Common myeloid progenitor, CD34-positive (primary cell): Measurements from ENCODE around the gene ATG2A.

Source experiments
- CTCF ChIA-PET: fragments of 350-600 bp; sonication (Branson Sonifier 250); formaldehyde crosslinking; loops from one replicate; lab custom pipeline; 2021; ENCODE audit warnings: antibody characterized with exemption; lab: Charles Lee
- POLR2A ChIA-PET: fragments of 350-600 bp; sonication (Branson Sonifier 250); formaldehyde crosslinking; loops from one replicate; lab custom pipeline; 2021; ENCODE audit warnings: antibody characterized with exemption; lab: Charles Lee
- DNase-seq, 3 donors: peaks; one replicate each; pipeline versions ENCODE4 v3.0.0 to v3.0.0-alpha.2; 2013
- H3K27ac ChIP-seq, 2 experiments: 1 replicate in 1 of 2; 2 replicates in 1 of 2; pipeline ENCODE4 v1.7.0; 2013; ENCODE audit warnings: inconsistent platforms in 2 of 2, low read length in 2 of 2, mild to moderate bottlenecking in 2 of 2, low read depth in 1 of 2, moderate library complexity in 1 of 2; ENCODE audit not compliant: severe bottlenecking in 2 of 2, insufficient read depth in 1 of 2, poor library complexity in 1 of 2
- H3K27me3 ChIP-seq, 5 experiments: replicated peaks in 2 of 5; 1 replicate in 3 of 5; 2 replicates in 2 of 5; pipeline versions ENCODE4 v1.6.1 to v1.7.0; 2013; ENCODE audit warnings: low read length in 4 of 5, mild to moderate bottlenecking in 2 of 5, moderate library complexity in 2 of 5, inconsistent platforms in 1 of 5; ENCODE audit not compliant: insufficient read depth in 5 of 5, control insufficient read depth in 4 of 5
- H3K36me3 ChIP-seq, 4 experiments: 1 replicate in 2 of 4; 2 replicates in 2 of 4; pipeline versions ENCODE4 v1.6.1 to v1.7.0; 2013; ENCODE audit warnings: low read length in 3 of 4, control low read depth in 1 of 4, mild to moderate bottlenecking in 1 of 4; ENCODE audit not compliant: control insufficient read depth in 4 of 4, insufficient read depth in 4 of 4
- H3K4me1 ChIP-seq, 4 experiments: 1 replicate in 3 of 4; 2 replicates in 1 of 4; pipeline versions ENCODE4 v1.6.1 to v1.7.1; 2013; ENCODE audit warnings: low read length in 3 of 4, mild to moderate bottlenecking in 3 of 4, control low read depth in 1 of 4, inconsistent platforms in 1 of 4, moderate library complexity in 1 of 4; ENCODE audit not compliant: control insufficient read depth in 4 of 4, insufficient read depth in 4 of 4; ENCODE audit errors: control extremely low read depth in 1 of 4
- H3K4me3 ChIP-seq, 7 experiments: 1 replicate in 4 of 7; 2 replicates in 3 of 7; pipeline versions ENCODE4 v1.5.1 to v1.7.0; 2013; ENCODE audit warnings: mild to moderate bottlenecking in 7 of 7, low read length in 6 of 7, moderate library complexity in 6 of 7, inconsistent platforms in 2 of 7, low read depth in 2 of 7, control low read depth in 1 of 7; ENCODE audit not compliant: insufficient read depth in 4 of 7, control insufficient read depth in 1 of 7; ENCODE audit errors: extremely low read depth in 1 of 7
- H3K9me3 ChIP-seq, 5 experiments: 1 replicate in 4 of 5; 2 replicates in 1 of 5; pipeline versions ENCODE4 v1.6.1 to v1.7.1; 2013; ENCODE audit warnings: low read length in 4 of 5, mild to moderate bottlenecking in 2 of 5, inconsistent platforms in 1 of 5, low read depth in 1 of 5, moderate library complexity in 1 of 5; ENCODE audit not compliant: control insufficient read depth in 4 of 5, insufficient read depth in 2 of 5; ENCODE audit errors: control extremely low read depth in 1 of 5
- WGBS: methylation state at CpG from one replicate; pipeline ENCODE4 v1.1.5; 2013; ENCODE audit not compliant: insufficient coverage; 5-methylcytosine and 5-hydroxymethylcytosine counted together

The ATG2A gene

DNA sequence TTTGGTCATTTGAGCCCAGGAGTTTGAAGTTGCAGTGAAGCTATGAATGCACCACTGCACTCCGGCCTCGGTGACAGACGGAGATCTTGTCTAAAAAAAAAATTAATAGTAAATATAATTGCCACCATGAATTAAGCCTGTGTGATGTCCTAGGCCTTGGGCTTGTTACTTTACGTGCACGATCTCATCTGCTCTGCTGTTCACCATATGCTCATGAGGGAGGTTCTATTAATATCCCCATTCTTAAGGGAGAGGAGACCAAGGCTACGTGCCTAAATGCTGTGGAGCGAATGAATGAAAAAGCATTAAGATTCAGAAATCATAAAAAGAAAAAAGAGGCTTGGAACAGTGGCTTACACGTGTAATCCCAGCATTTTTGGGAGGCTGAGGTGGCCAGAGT, 2.6 kb upstream of the ATG2A start:
- H3K27ac ChIP-seq, result no peak overlapping the region
- H3K4me1 ChIP-seq, result peaks cover 6 to 48% (median 35%) of the 10 kb centered on the region in 4 experiments
- ChIA-PET POLR2A (interaction anchor here (0.6 to 1.0 kb wide), 3 partner anchors 41 to 579 kb away, joined by 3 to 6 read pairs (median 3); partner anchors contain the start of genes EHD1 and MALAT1), CTCF (interaction anchor here (0.6 to 2.4 kb wide), 2 partner anchors 9 to 249 kb away, joined by 3 to 7 read pairs; no protein-coding TSS in a partner anchor)
- H3K27me3 ChIP-seq, result no peaks in the 10 kb centered on the region
- H3K4me3 ChIP-seq, result no peak overlapping the region
- H3K9me3 ChIP-seq, result no peaks in the 10 kb centered on the region
- no peaks in the 10 kb centered on the region for H3K36me3 ChIP-seq
- WGBS, result 95% methylated on average over 5 of the region's 8 CpGs
- no peak for DNase-seq

GRCh38 chr11:64918017-64918416, 1.0 kb upstream of the ATG2A start:
- Histone ChIP-seq H3K4me1 (peaks cover 6 to 38% (median 27%) of the 10 kb centered on the region in 4 experiments), H3K36me3 (peaks cover 2 to 15% (median 12%) of the 10 kb centered on the region in 4 experiments), H3K9me3 (no peaks in the 10 kb centered on the region), H3K27ac (peak overlapping the region; percentile 1 to 83), H3K27me3 (no peaks in the 10 kb centered on the region), H3K4me3 (peak overlapping the region in 6 of 7 experiments; percentile 66 to 99 (median 92))
- 12% methylated on average over 4 of the region's 4 CpGs for WGBS
- peak; percentile 54 to 61 (median 58) for DNase-seq
- POLR2A ChIA-PET, result interaction anchor here (0.6 kb wide), 1 partner anchor 247 kb away, joined by 3 read pairs; no protein-coding TSS in a partner anchor
- CTCF ChIA-PET, result interaction anchor here (0.6 to 2.4 kb wide), 8 partner anchors 11 to 300 kb away, joined by 3 to 7 read pairs (median 3); partner anchors contain the start of genes BATF2 and SF1

DNA sequence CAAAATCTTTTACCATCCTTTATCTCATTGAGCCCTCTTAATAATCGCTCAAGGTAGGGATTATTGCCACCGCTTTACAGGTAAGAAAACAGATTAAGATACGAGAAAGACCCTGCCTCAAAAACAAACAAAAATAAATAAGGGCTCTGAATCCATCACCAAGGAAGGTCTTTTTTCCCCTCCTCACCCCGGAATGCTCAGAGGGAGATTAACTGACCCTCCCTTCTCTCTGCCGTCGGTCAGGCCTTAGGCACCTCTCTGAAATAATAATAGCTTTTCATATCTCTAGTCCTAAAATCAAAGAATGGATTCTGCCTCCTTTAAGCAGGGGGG, 620 bp upstream of the ATG2A start:
- Histone ChIP-seq H3K9me3 (no peaks in the 10 kb centered on the region), H3K27ac (peak overlapping the region; percentile 1 to 83), H3K4me3 (peak overlapping the region in 6 of 7 experiments; percentile 66 to 99 (median 92)), H3K36me3 (peaks cover 2 to 18% (median 16%) of the 10 kb centered on the region in 4 experiments), H3K4me1 (peaks cover 6 to 38% (median 27%) of the 10 kb centered on the region in 4 experiments), H3K27me3 (no peaks in the 10 kb centered on the region)
- CTCF ChIA-PET, result interaction anchor here (0.6 to 2.4 kb wide), 7 partner anchors 11 to 301 kb away, joined by 3 to 7 read pairs (median 3); partner anchors contain the start of genes BATF2 and SF1
- DNase-seq, result no peak
- WGBS, result 19% methylated on average over 3 of the region's 6 CpGs
- POLR2A ChIA-PET, result no interaction called here

DNA sequence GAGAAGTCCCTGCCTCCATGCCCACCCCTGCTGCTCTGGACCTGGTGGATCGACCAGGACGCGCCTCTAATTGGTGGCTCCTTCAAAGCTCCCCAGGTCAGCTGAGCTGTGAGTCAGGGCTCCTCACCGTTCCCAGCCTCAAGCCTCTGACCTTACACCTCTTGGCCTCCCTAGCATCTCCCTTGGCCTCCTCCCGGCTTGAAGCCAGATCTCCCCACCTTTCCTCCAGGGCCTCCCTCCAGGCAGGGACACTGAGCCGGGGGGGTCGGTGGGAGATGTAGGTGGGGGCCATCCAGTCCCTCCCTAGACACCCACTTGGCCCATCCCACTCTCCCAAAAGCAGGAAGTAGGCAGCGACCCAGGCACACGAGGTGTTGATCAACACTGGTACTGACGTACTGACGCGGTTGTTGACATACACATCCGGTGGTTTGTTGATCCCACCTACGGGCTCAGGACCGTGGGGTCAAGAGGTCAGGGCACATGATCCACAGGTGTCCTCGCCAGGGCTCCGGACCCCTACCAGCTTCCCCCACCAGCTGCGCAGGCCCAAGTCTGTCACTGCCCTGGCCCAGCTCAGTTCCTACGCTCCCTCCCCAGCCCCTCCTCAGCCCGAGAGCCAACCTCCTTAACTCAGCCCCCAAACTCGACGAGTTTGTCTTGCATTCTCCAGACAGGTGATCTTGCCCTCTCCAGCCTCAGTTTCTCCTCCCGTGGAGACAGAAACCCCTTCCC, 802 bp downstream of the ATG2A start:
- ChIA-PET POLR2A (no interaction called here), CTCF (interaction anchor here (0.7 to 1.6 kb wide), 10 partner anchors 16 to 173 kb away, joined by 3 to 4 read pairs (median 3); no protein-coding TSS in a partner anchor)
- peak overlapping the region; percentile 77 to 99 (median 92) for H3K4me3 ChIP-seq
- WGBS, result 14% methylated on average over 20 of the region's 23 CpGs
- H3K9me3 ChIP-seq, result no peaks in the 10 kb centered on the region
- peak in 1 of 3 donors; percentile 30 for DNase-seq
- peaks cover 6 to 38% (median 27%) of the 10 kb centered on the region in 4 experiments for H3K4me1 ChIP-seq
- peaks cover 6 to 30% (median 24%) of the 10 kb centered on the region in 4 experiments for H3K36me3 ChIP-seq
- H3K27ac ChIP-seq, result peak overlapping the region; percentile 79 to 92
- no peaks in the 10 kb centered on the region for H3K27me3 ChIP-seq

- Histone ChIP-seq H3K4me3 (peak overlapping the region in 5 of 7 experiments; percentile 17 to 99 (median 90)), H3K36me3 (peaks cover 9 to 37% (median 30%) of the 10 kb centered on the region in 4 experiments), H3K4me1 (peaks cover 6 to 38% (median 27%) of the 10 kb centered on the region in 4 experiments), H3K27ac (peak overlapping the region in 1 of 2 experiments; percentile 92), H3K27me3 (no peaks in the 10 kb centered on the region), H3K9me3 (no peaks in the 10 kb centered on the region)
- WGBS, result 96% methylated on average over 3 of the region's 7 CpGs
- DNase-seq, result no peak
- ChIA-PET POLR2A (interaction anchor here (0.6 to 0.7 kb wide), 2 partner anchors 43 to 91 kb away, joined by 4 to 7 read pairs; no protein-coding TSS in a partner anchor), CTCF (interaction anchor here (1.0 to 1.6 kb wide), 8 partner anchors 13 to 99 kb away, joined by 3 to 4 read pairs (median 3); no protein-coding TSS in a partner anchor)
These were observed 1.6 kb downstream of the ATG2A start for GRCh38 chr11:64915376-64915887.

- Histone ChIP-seq H3K27ac (no peak overlapping the region), H3K36me3 (peaks cover 9 to 50% (median 38%) of the 10 kb centered on the region in 4 experiments), H3K27me3 (no peaks in the 10 kb centered on the region), H3K4me3 (no peak overlapping the region), H3K9me3 (no peaks in the 10 kb centered on the region), H3K4me1 (peaks cover 6 to 35% (median 25%) of the 10 kb centered on the region in 4 experiments)
- CTCF ChIA-PET, result interaction anchor here (1.4 kb wide), 1 partner anchor 12 kb away, joined by 3 read pairs; no protein-coding TSS in a partner anchor
- 93% methylated on average over 17 of the region's 17 CpGs for WGBS
- no peak for DNase-seq
- POLR2A ChIA-PET, result no interaction called here
These were observed 2.9 kb downstream of the ATG2A start for GRCh38 chr11:64914123-64914522.
